ENCODE measurements around the gene ENTPD2.

DNA sequence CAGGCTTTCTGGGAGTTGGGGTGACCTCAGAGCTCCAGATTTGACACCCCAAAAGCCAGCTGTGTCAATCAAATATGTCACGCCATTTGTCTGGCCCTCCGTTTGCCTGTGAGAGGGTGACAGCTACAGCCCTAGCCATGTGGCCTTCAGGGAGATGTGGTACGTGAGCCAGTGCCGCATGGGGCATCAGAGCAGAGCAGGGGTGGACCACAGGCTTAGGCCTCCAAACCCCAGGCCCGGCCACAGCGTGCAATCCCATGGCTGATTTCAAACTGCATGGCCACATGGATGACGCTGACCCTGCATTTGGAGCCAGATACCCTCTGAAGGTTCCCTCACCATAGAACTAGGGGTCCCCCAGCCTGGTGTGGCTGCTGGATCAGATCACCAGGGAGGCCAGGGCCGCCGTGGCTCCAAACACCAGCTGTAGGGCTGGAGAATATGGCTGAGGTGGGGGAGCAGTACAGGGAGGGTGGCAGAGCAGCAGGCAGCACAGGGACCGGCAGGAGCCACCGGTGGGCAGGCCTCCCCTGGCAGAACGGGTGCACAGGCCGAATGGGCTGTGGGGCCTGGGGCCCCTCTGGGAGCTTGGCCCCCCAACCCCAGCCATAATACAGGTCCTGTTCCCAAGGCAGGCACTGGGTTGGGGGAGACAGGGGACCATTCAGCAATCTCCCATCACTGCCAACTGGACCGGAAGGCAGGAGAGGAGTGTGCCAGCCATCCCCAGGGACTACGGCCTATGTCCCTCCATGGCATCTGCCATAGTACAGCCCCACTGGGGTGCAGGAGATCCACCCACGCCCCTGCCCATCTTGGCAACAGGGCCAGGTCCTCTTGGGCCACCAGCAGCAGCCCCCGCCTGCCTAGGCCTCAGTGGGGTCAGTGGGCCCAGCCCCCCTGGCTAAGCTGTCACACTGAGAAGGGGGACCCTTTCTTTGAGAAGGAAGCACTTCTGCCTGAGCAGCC, 15.0 kb upstream of the ENTPD2 start:
- TF ChIP-seq TAF1 (IDR thresholded peaks at IDR 0.05; ENCODE audit: low read depth) = no peak
- TF ChIP-seq TEAD4 (IDR thresholded peaks at IDR 0.05) = no peak
- TF ChIP-seq, protein P1, sequence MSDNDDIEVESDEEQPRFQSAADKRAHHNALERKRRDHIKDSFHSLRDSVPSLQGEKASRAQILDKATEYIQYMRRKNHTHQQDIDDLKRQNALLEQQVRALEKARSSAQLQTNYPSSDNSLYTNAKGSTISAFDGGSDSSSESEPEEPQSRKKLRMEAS (IDR thresholded peaks at IDR 0.05) = no peak
- no peak for TF ChIP-seq CREB1 (IDR thresholded peaks at IDR 0.05; ENCODE audit: low read depth)
- TF ChIP-seq, protein P2, sequence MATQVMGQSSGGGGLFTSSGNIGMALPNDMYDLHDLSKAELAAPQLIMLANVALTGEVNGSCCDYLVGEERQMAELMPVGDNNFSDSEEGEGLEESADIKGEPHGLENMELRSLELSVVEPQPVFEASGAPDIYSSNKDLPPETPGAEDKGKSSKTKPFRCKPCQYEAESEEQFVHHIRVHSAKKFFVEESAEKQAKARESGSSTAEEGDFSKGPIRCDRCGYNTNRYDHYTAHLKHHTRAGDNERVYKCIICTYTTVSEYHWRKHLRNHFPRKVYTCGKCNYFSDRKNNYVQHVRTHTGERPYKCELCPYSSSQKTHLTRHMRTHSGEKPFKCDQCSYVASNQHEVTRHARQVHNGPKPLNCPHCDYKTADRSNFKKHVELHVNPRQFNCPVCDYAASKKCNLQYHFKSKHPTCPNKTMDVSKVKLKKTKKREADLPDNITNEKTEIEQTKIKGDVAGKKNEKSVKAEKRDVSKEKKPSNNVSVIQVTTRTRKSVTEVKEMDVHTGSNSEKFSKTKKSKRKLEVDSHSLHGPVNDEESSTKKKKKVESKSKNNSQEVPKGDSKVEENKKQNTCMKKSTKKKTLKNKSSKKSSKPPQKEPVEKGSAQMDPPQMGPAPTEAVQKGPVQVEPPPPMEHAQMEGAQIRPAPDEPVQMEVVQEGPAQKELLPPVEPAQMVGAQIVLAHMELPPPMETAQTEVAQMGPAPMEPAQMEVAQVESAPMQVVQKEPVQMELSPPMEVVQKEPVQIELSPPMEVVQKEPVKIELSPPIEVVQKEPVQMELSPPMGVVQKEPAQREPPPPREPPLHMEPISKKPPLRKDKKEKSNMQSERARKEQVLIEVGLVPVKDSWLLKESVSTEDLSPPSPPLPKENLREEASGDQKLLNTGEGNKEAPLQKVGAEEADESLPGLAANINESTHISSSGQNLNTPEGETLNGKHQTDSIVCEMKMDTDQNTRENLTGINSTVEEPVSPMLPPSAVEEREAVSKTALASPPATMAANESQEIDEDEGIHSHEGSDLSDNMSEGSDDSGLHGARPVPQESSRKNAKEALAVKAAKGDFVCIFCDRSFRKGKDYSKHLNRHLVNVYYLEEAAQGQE (IDR thresholded peaks at IDR 0.05; ENCODE audit: low read depth) = no peak
- TF ChIP-seq NFIC (IDR thresholded peaks at IDR 0.05) = no peak
- TF ChIP-seq YY1 (IDR thresholded peaks at IDR 0.05; ENCODE audit: low read depth) = no peak
- TF ChIP-seq EGR1 (IDR thresholded peaks at IDR 0.05) = no peak
